Colonic mucosa (tissue), 4 donors: ENCODE results near the gene GPR52. TPM values are rescaled to one million over a fixed set of nuclear protein-coding genes. Genes with fewer than 3 reads are reported as not detected.

Experiments
- DNase-seq: peaks from one replicate; pipeline ENCODE4 v3.0.0-alpha.2; 2020
- H3K27ac ChIP-seq: fragments of 200-600 bp; one replicate; pipeline ENCODE4 v1.8.0; 2021
- H3K27me3 ChIP-seq: fragments of 200-600 bp; one replicate; pipeline ENCODE4 v1.8.0; 2021
- H3K36me3 ChIP-seq: fragments of 200-600 bp; one replicate; pipeline ENCODE4 v1.8.0; 2021
- H3K4me1 ChIP-seq: fragments of 200-600 bp; one replicate; pipeline ENCODE4 v1.8.0; 2021; ENCODE audit warnings: mild to moderate bottlenecking
- H3K4me3 ChIP-seq: fragments of 200-600 bp; one replicate; pipeline ENCODE4 v1.8.0; 2021
- H3K9ac ChIP-seq, 2 donors: one replicate each; pipeline ENCODE4 v1.7.0; 2013; ENCODE audit warnings: control low read depth in 2 of 2, low read depth in 2 of 2, low read length in 2 of 2
- H3K9me3 ChIP-seq: fragments of 200-600 bp; one replicate; pipeline ENCODE4 v1.8.0; 2021
- CTCF ChIP-seq: fragments of 200-600 bp; IDR thresholded peaks from one replicate; pipeline ENCODE4 v1.8.0; 2022; ENCODE audit warnings: antibody characterized with exemption, mild to moderate bottlenecking
- intact Hi-C: fragments of 100-400 bp; cut with DNase I; formaldehyde crosslinking; loops from one replicate; pipeline ENCODE4 v1.14.1; 2022
- total RNA-seq, 2 donors: library from RNA; stranded (reverse); fragmentation: NEBNext Ultra II Directional in 1 of 2; extraction: Animal tissue kit (Norgen Biotek cat#: 25700) in 1 of 2; gene quantifications; one replicate each; pipeline ENCODE4 v1.2.1, GENCODE V29; 2021
- donor health status: healthy.
- donor health status: DM: no; HTN: no; CAD: no.
- donor health status: DM: no; HTN: no; CAD: no.

Gene GPR52
- total RNA-seq, 2 donors from 2014 or later: 0.82 to 1.4 TPM

DNA sequence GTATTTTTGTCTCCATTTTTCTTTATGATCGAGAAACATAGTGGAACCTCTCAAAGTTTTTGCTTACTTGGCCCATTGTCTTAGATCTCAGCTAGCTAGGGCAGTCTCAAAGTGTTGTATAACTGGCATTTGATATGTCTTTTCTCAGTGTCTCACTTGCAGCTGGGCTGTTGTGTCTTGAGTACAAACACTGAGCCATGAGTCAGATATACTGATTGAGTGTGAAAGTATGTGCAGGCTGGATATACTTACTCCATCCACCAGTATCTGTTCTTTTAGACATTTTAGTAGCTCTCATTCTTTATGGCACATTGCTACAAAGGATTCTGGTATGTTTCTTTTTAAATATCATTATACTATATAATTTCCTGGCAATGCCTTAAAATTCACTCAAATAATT is 14.3 kb upstream of the GPR52 start:
- no peaks in the 10 kb centered on the region for H3K4me1 ChIP-seq
- no peak overlapping the region for H3K27ac ChIP-seq
- no peak for TF ChIP-seq CTCF
- DNase-seq: no peak
- H3K9ac ChIP-seq: no peak overlapping the region
- no peaks in the 10 kb centered on the region for H3K9me3 ChIP-seq
- no peak overlapping the region for H3K4me3 ChIP-seq
- H3K27me3 ChIP-seq: no peaks in the 10 kb centered on the region
- intact Hi-C loops: no loop called here
- no peaks in the 10 kb centered on the region for H3K36me3 ChIP-seq

- H3K9me3 ChIP-seq: no peaks in the 10 kb centered on the region
- H3K4me3 ChIP-seq: no peak overlapping the region
- H3K9ac ChIP-seq: no peak overlapping the region
- no peak for TF ChIP-seq CTCF
- no peak overlapping the region for H3K27ac ChIP-seq
- no peak for DNase-seq
- no peaks in the 10 kb centered on the region for H3K27me3 ChIP-seq
- no peaks in the 10 kb centered on the region for H3K4me1 ChIP-seq
- intact Hi-C loops: no loop called here
- H3K36me3 ChIP-seq: no peaks in the 10 kb centered on the region
Observed at GRCh38 chr1:174445351-174445750, 2.4 kb upstream of the GPR52 start.

DNA sequence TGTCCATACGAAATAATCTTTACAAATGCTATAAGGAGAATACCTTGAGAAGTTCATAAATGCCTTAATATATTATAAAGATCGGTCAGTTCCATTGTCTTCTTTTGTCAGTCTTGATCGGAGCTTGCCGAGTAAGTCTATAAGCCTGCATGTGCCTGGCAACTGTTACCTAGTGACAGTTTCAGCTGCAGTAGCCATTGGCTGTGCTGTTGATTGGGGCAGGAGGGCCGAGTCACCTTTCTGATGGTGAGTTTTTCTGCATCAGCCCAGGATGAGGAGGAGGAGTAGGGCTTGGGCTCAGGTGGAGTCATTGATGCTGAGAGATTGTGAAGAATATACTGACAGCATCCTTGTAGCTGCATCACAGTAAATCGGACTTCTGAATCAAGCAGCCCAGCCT is 1.9 kb upstream of the GPR52 start:
- intact Hi-C loops: no loop called here
- TF ChIP-seq CTCF: no peak
- no peaks in the 10 kb centered on the region for H3K36me3 ChIP-seq
- no peaks in the 10 kb centered on the region for H3K4me1 ChIP-seq
- no peaks in the 10 kb centered on the region for H3K27me3 ChIP-seq
- no peaks in the 10 kb centered on the region for H3K9me3 ChIP-seq
- H3K9ac ChIP-seq: no peak overlapping the region
- no peak overlapping the region for H3K4me3 ChIP-seq
- no peak for DNase-seq
- H3K27ac ChIP-seq: no peak overlapping the region

GRCh38 chr1:174448531-174448883 is 743 bp downstream of the GPR52 start:
- Histone ChIP-seq H3K9me3 (no peaks in the 10 kb centered on the region), H3K27me3 (no peaks in the 10 kb centered on the region), H3K9ac (no peak overlapping the region), H3K4me3 (no peak overlapping the region), H3K27ac (no peak overlapping the region), H3K4me1 (no peaks in the 10 kb centered on the region), H3K36me3 (no peaks in the 10 kb centered on the region)
- DNase-seq: no peak
- no peak for TF ChIP-seq CTCF
- intact Hi-C loops: no loop called here

- no peak for DNase-seq
- H3K9me3 ChIP-seq: no peaks in the 10 kb centered on the region
- H3K4me1 ChIP-seq: no peaks in the 10 kb centered on the region
- intact Hi-C loops: no loop called here
- no peak overlapping the region for H3K27ac ChIP-seq
- no peak overlapping the region for H3K4me3 ChIP-seq
- H3K27me3 ChIP-seq: no peaks in the 10 kb centered on the region
- no peaks in the 10 kb centered on the region for H3K36me3 ChIP-seq
- no peak overlapping the region for H3K9ac ChIP-seq
- no peak for TF ChIP-seq CTCF
Observed at GRCh38 chr1:174448974-174449373, 1.2 kb downstream of the GPR52 start.

DNA sequence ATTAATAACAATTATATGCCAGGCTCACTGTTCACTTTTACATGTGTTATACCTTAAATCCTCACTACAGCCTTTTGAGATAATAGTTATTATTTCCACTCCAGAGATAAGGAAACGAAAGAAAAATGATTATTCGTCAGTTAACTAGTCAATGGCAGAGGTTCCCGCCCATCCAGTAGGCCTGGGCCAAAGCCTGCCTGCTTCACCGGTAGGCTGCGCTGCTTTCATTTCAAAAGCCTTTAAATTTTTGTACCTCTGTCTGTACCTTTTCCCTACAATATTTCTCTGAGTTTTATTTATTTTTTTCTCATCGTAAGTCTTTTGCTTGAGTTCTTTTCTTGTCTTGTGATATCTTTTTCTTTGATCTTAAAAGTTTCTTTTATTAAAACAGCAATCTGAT is 3.6 kb downstream of the GPR52 start:
- H3K36me3 ChIP-seq: no peaks in the 10 kb centered on the region
- H3K9me3 ChIP-seq: no peaks in the 10 kb centered on the region
- H3K27ac ChIP-seq: no peak overlapping the region
- H3K9ac ChIP-seq: no peak overlapping the region
- no peak for DNase-seq
- H3K4me1 ChIP-seq: no peaks in the 10 kb centered on the region
- no peak overlapping the region for H3K4me3 ChIP-seq
- no peak for TF ChIP-seq CTCF
- intact Hi-C loops: no loop called here
- H3K27me3 ChIP-seq: no peaks in the 10 kb centered on the region
